ENCODE results near the gene ZSWIM5.

GRCh38 chr1:45079533-45079932 is 126.9 kb downstream of the ZSWIM5 start:
- TF ChIP-seq CTCF (IDR thresholded peaks at IDR 0.05) (no peak), SIN3A (IDR thresholded peaks at IDR 0.05; ENCODE audit: borderline replicate concordance, insufficient read depth, low read depth, low read length) (no peak), REST (IDR thresholded peaks at IDR 0.05; ENCODE audit: insufficient read depth in 1 of 2, low read depth in 2 of 2, low read length in 1 of 2) (no peak), TCF7L2 (IDR thresholded peaks at IDR 0.05; ENCODE audit: low read depth, low read length) (no peak)
